NCI-H1930 (cell line): ENCODE measurements around the gene ZNF573.

Source experiments
- DNase-seq, 2 experiments: peaks; one replicate each; lab custom pipeline; 2025; lab: John Stamatoyannopoulos, UW

The ZNF573 gene

GRCh38 chr19:37695144-37695899 is 84.1 kb downstream of the ZNF573 start:
- DNase-seq, result no peak

- DNase-seq, result no peak
These were observed 86.3 kb downstream of the ZNF573 start for GRCh38 chr19:37692956-37693620.

GRCh38 chr19:37691881-37692504 is 87.4 kb downstream of the ZNF573 start:
- peak; percentile 81 to 84 for DNase-seq
